Hindlimb muscle (tissue), 1 donor: ENCODE results near the gene KCNH3. TPM values are rescaled to one million over a fixed set of nuclear protein-coding genes. Genes with fewer than 3 reads are reported as not detected.

Source experiments
- DNase-seq: peaks from one replicate; pipeline ENCODE4 v3.0.0-alpha.2; 2013
- polyA plus RNA-seq: library from polyadenylated mRNA; unstranded; fragments of 120-200 nt; gene quantifications from one replicate; pipeline ENCODE4 v1.2.1, GENCODE V29; 2013; ENCODE audit not compliant: insufficient read length

KCNH3 gene
- polyA plus RNA-seq, 1 donor = 2.0 TPM

DNA sequence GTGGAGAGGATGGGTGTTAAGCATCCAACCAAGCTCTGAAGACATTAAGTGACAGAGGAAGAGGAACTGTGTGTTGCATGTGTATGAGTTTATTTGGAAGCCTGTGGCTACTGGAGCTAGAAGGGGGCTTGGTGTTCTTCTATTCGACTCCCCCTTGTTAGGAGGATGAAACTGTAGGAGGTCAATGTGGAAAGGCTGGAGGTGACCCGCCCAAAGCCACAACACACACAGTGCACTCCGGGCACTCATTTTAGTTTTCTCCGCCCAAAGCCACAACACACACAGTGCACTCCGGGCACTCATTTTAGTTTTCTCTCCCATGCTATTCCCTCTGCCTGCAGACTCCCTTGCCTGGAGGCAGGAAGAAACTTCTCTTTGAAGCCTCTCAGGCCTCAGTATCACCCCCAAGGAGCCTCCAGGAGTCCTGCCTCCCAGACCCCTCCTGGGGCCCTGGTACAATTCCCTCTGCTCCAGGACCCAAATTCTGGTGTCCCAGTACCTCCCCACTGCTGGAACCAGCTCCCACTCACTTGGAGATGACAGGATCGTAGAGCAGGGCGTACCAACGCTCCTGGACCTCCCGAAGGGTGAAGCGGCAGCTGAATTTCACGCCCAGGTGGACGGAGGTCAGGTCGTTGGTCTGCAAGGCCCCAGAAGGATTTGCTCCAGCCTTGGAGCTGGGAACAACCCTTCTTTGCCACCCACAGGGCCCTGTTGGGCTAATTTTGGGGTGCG lies 25.3 kb downstream of the KCNH3 start:
- no peak for DNase-seq

DNA sequence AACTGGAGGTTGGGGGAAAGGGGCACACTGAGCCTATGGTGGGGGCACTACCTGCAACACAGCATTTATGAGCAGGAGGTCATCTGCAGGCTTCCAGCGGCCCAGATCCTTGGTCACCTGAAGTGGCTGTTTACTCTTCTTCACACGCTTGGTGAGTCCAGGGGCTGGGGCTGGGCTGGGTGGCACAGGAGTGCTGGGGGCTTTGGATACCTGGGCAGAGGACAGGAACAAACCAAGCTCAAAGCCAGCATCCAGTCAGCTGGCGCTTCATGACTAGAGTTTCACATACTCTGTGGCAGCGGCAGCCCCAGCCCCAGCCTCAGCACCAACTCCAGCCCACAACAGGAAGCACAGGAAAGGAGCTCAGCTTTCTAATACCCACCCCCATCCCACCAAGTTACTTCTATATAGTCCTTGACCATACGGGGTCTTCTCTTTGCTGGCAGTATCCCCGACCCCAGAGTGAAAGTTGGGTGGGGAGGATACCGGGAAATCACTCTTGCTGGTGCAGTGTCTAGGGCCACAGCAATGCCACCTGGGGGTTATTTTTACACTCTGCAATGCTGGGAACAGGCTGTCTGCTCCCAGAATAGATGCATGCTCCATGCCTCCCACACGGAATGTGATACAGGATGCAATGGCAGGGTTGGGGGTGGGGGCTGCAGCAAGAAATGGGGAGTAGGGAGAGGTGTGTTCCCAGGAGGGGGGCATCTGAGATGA lies 26.0 kb downstream of the KCNH3 start:
- DNase-seq = no peak

DNA sequence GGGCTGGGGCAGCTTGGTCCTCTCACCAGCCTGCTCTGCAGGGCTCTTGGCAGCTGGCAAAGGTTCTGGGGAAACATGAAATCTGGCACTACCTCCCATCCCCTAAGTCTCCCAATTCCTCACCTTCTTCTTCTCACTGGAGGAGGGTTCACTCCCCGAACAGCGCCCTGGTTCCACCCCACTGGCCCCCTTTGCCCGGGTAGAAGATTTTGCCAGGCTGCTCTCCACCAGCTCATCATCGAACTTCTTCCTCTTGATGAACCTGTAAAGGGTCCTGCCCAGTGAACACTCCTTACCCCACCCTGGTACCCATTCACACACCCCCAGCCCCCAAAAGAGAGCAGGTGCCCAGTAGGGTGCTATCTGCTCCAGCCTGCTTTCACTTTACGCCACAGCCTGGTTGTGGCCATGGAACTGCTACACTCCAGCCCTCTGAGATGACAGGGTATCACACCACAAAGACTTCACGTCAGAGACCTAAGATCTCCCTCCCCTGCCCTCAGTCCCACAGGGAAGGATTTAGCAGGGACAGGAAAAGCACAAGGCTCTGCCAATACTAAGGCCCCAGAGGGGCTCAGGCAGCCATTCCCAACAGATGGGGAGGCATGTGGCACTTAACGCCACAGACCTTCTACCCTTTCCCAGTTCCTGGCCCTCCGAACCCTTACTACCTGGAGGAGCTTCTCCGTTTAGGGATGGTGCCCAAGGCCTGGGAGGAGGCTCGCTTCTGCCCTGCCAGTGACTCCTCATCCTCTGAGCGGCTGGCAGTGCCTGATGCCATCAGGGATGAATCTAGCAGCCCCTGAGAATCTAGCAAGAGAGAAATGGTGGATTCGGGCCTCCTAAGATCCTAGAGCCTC lies 26.8 kb downstream of the KCNH3 start:
- no peak for DNase-seq

DNA sequence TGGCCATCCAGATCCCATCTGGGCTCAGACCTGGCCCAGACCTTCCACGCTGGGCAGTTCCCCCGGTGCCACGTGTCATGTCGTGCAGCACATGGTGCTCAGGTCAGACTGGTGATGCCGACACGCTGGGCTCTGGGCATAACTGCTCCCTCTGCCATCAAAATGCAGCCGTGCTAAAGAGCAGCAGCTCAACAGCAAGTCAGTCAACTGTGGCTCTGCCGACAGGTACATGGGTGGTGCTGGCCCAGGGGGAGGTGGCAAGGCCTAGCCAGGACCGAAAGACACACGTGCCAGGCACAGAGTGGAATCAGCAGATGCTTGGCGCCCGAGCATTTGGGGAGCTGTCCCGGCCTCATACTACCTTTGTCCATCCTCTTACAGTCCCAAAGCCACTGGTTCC lies 27.5 kb downstream of the KCNH3 start:
- DNase-seq = no peak

DNA sequence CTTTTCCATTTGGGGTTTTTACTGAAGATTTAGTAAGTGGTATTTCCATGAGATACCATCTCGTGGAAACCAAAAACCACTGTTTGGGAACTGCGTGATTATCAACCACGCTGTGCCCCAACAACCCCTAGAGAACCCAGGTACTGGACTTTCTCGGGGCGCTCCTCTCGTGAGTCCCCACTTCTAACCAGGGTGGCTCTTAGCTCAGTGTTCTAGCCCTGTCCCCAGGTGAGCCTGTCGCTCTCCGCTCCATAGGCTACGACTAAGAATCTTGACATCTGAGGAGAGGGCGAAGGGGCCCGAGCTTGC lies 28.4 kb downstream of the KCNH3 start:
- DNase-seq = no peak

DNA sequence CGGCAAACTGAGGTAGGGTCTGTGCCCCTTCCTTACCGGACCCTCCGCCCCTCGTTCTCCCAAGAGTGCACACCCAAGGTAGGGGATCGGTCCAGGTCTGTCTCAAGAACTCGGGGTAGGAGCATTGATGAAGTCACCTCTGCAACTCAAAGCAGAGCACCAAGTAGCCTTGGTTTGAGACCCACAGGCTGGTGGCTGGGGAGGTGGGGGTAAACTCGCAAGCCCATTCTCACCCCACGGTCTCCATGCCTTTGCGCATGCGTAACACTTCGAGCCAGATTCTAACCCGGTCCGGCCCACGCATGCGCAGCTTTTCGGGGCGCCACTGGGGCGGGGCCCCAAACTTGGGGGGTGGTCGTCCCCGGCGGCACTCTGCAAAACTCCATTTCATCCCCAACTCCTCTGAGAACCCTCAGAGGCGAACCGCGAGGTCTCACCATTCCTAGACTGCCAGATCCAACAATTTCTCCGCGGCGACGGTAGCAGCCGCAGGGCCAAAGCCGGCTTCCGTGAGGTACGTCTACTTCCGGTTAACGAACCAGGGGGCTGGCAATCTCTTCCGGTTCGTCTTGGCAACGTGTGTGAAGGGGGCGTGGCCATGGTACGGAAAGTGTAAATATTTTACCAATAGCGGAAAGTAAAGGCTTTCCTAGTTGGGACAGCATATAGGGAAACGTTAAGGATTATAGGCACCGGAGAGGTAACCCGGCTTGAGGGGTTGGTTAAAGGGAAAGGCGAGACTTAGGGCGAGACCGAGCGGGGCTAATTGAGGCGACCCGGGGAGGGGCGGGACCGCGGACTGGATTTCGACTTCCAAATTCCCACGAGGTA lies 29.0 kb downstream of the KCNH3 start, which contains the start of gene MCRS1:
Gene MCRS1, minus strand, starts transcription at position 532 of the 831 bp plus-strand sequence. CDS start 1,411 bp downstream, outside the sequence.
- peak; percentile 90 for DNase-seq

DNA sequence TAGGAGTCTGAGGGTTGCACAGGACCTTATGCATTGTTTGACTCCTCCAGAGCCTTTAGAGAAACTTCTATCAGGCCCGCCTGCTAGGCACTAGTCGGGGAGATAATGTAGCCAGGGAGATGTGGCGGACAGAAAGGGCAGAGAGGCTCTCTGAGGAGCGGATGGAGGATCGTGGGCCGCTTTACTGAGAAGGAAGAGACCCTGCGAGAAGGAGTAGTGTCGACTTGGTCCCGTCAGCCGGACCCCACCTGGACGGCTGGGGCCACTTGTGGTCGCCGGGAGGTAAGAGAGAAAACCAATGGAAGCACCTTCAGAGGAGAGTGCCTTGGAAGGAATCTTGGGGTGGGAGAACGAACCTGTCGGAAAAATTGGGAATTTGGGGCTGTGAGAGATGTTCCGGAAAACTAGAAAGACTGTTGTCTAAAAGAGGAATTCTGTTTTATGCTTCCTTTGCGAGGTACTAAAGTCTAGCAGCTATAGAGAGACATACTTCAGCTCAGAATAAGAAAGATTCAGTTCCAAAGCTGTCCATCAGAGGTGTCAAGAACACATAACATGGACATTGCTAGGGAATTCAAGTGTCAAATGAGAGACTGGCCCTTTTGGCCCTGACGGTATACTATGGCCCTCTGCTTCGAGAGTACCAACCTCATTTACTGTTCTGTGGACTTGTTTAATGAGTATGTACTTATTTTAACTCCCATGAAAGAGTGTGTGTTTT lies 29.8 kb downstream of the KCNH3 start:
- no peak for DNase-seq

DNA sequence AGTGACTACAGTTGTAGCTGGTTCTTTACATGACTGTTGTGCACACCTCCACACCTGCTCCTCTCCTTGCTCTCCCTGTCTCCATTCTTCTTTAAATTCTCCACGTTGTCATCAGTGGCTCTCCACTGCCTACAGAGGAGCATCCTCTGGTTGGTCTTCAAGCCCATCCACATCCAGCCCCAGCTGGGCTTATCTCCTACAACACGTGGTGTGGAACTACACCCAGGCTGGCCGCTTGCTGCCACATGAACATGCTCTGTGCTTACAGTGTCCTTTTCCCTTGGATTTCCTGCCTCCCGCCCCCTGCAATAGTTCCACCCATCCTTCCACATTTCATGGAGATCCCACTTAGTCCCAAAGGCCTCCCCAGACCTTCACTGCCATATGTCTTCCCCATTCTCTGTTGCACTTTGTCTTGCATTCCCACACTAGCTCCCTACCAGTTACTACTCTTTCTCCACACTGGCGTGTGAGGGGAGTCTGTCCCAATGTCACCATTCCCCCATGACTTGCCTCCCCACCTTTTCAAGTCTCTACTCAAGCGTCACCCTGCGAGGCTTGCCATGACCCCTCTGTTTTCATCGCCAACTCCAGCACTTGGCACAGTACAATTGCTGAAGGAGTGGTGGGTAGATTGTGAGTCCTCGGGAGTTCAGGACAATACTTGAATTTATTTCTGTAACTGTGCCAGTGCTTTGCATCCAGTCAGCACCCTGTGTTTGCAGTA lies 38.9 kb downstream of the KCNH3 start:
- DNase-seq = no peak

DNA sequence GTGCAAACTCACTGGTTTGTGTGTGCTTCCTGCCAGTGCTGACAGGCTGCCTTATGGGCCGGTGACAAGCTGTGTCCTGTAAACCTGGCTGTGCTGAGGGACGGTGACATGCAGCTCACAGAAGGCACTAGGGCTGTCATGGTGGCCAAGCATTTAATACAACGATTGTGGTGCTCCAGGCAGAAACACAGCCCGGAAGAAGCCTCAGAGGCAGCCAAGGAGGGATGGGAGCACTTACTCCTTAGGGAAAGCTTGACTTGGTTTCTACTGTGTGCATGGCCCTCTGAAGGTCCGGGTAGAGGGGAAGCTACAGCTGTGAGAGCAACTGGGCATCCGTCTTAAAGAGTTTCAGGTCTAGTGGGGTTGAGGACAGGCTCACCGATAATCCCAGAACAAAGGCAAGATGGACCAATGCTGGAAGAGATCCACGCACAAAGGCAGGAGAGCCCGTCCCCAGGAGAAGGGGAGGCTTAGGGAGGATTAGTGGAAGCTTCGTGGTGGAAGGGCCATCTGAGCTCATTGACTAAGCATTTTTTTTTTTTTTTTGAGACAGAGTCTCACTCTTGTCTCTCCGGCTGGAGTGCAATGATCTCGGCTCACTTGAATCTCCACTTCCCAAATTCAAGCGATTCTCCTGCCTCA lies 39.8 kb downstream of the KCNH3 start:
- DNase-seq = no peak

DNA sequence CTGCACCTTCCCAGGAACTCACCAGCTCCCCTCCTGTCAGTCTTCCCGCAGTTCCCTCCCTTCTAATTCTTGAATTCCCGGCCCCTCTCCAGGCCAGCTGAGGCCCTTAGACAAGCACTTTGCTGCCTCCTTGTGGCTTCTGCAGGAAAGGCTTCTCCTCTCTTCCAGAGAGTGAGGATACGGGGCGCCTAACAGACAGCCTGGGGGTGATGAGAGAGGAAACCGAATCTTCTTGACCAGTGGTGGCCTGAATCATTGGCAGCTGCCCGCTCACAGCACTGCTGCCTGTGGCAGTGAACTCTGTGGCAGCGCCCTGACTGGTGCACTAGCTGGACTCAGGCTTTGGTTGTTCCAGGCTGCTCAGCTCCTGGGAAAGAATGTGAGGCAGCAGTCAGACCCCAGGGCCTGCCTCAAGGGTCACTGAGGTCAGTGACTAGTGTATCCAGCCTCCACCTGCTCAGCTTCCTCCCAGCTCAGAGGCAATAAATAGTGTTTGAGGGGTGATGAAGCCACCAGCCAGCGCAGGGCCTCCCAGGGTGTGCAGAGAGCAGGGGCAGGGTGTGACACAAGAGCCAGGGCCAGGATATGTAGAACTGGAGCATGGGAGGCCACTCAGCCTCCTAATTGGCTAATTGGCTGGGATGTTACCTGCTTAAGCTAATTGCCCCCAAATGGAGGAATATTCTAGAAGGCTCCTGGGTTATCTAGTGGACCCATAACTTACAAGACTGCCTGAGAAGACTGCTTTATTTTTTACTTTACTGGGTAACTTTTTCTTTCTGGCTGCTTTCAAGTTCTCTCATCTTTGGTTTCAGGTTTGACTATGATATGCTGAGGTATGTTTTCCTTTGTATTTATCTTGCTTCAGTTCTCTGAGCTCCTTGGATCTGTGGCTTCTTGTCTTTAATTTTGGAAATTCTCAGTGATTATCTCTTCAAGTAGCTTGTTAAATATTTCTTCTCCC lies 42.0 kb downstream of the KCNH3 start:
- peak; percentile 80 for DNase-seq

DNA sequence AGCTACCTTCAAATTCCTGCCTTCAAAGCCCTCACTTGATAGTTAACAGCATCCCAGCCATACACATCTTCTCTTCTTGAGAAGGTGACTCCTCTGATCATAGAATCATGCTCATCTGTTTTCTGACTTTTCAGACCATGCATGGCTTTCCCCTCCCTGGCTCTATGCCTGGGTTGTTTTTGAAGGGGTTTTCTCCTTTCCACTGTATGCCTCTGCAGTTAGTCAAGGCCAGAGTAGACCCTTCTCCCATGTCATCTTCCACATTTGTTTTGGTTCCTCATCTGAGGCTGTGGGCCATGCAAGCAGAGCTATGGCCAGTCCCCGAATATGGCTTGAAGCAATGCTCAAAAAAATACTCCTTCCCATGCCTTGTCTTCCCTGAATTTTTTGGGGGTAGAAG lies 43.4 kb downstream of the KCNH3 start:
- no peak for DNase-seq

DNA sequence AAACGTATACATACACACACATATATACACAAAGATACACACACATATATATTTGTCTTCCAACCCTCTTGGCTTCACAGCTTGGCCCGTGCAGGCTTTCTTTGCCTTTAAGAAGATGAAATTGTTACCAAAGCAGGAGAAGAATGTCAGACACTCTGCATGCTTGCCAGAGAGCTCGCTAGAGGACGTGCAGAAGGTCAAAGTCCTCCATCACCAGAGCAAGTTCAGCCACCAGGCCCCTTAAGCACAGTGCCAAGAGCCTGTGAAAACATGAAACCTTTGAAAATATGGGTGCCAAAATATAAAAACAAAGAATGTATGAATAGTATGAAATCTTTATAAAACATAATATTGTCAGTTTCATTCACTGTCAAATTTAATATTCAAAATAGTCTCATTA lies 44.0 kb downstream of the KCNH3 start:
- DNase-seq = no peak

DNA sequence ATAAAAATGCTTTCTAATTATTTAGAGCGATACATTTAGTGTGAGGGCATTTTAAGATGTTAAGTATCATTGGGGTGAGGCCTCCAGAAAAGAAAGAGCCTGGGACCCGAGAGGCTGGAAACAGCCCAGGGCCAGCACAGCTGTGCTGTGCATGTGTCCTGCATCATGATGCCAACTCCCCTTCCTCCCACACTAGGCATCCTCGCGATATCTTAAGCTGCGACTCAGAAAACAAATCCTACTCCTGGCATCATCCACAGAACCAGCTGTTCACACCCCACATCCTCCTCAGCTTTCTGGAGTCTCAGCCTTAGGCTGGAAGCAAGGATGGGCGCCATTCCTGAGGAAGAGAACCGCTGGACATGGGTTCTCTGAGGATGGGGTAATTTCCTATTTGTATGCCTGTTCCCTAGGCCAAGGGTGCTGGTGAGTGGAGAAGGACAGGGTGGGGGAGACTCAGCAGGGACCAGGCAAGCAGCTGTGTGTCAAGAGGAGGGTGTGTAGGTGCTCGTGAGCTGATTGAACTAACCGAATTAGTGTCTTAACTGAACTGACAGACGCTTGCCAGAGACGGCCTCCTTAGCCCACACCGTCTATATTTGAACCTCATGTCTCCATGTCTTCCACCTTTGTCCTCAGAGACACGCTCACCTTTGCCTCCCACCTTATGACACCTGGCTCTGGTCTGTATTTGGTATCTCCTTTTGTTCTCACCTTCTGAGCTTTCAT lies 44.7 kb downstream of the KCNH3 start:
- DNase-seq = peak; percentile 68

DNA sequence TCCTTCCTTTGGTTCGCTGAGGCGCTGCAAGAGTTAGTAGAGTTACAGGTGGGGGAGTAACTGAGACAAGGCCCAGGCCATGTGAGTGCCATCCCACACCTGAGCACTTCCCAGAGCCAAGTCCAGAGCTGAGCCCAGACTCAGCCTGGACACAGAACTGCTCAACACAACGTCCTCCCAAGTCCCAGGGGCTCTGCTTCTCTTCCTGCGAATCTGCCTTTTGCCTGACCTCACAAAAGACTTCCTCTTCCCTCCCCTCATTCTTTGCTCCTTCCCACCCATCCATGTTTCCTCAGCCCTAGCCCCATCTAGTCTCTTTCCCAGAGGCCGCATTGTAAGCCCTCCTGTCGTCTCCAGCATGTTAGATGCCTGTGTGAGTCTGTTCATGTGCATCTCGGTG lies 45.8 kb downstream of the KCNH3 start:
- peak; percentile 58 for DNase-seq

DNA sequence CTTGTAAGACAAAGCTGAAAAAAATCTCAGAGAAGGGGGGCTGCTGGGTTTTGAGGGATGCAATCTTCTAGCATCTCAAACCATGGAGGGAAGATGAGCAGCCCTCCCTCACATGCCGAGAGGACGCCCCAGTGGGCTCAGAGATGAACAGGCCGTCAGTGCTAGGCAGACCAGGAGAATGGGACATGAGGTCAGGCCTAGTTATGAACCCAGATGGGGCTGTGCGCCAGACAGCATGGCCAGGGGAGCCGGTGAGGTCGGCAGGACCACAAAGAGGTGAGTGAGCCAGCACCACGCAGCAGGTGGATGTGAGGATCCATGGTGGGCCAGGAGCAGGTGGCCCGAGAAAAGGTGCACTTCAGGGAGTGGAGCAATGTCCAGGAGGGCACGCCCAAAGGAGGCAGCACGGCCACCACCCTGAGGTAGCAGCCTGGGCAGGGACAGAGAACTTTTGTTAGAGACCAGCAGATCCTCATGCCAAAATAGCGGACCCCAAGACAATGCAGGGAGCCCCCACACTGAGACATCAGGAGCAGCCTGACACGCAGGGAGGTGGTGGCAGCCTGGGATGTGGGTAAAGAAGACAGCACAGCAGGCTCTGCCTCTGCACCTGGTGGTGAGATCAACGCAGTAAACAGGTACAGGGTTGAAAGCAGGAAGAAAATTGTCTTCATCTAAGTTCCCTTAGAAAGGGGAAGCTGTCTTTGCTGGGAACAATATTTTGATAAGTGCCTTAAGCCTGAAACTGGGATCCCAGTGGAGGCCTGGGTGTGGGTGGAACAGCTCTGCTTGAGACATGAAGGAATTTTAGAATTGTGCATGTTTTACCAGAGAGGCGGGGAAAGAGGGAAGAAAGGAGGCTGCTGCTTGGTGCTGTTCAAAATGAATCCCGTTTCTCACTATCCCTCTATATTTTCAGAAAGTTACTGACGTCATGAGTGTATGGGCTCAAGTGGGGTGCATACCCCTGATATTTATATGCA lies 46.9 kb downstream of the KCNH3 start:
- DNase-seq = no peak

DNA sequence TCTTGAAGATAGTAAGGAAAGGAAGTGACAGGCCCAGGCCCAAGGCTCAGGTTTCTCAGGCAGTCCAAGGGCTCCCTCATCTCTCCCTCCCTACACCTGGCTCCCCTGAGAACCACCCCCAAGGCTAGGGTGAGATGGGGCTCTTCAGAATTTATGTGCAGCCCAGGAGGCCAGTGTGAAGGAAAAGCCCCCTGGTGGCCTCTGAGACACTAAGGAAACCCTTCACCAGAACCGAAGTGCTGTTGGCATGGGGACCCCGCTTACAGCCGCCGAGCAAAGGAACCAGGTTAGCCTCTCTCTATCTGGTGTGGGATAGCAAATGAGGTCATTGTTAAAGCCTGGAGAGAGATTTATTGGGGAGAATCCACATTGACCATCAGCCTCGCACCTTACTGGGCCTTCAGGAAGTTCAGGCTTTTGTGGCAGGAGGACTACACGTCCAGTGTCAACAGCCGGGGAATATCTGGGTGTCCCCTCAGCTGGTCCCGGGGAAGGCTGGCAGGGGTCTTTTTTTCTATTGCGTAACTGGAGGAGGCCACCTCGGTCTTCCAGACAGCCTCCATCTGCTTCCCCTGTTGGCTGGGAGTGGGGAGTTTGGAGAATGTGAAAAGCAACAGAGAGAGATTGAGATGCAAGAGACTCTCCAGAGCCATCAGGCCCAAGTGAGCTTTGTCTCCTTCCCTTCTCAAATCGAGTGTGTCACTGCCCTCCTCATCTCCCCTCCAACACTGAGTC lies 48.5 kb downstream of the KCNH3 start:
- no peak for DNase-seq

DNA sequence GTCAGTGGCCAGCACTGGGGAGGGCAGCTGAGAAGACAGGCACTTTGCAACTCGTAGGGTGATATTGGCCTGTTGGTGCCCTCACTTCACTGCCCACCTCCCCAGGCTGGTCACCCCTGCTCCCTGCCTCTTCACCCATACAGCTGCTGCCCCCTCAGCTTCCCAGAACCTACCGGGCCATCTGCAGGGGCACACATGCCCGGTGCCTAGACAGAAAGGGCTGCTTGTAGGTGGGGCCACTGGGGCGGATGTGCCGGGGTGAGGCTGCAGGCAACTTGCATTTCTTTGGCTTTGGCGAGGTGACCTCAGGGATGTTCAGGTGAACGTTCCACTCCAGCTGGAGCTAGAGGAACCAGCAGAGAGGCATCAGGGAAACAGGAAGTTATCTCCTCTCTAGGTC lies 49.5 kb downstream of the KCNH3 start:
- DNase-seq = no peak
